MM.1S (cell line): ENCODE results near the gene CLN5.

ENCODE experiments used
- CTCF ChIP-seq: fragments of 300-600 bp; sonication (generic); IDR thresholded peaks from 2 replicates; pipeline ENCODE4 v1.5.1; 2016; ENCODE audit warnings: antibody characterized with exemption, low read length, mixed read lengths
- EZH2 ChIP-seq: fragments of 300-600 bp; sonication (generic); optimal IDR thresholded peaks from 2 replicates; pipeline ENCODE3; 2017; ENCODE audit warnings: low read depth, mild to moderate bottlenecking, antibody characterized with exemption, low read length, mixed read lengths

- no peak for TF ChIP-seq EZH2
- TF ChIP-seq CTCF, result no peak
Measured at GRCh38 chr13:76958841-76959432, 32.9 kb upstream of the CLN5 start.
